CD4-positive, alpha-beta T cell (primary cell): ENCODE measurements around the gene GRID2. TPM values are rescaled to one million over a fixed set of nuclear protein-coding genes. Genes with fewer than 3 reads are reported as not detected.

Experiments used
- ATAC-seq: fragments of 200-7000 bp; cut with Tn5 transposase; one replicate; pipeline ENCODE4 v1.10.0; 2022; ENCODE audit warnings: mild to moderate bottlenecking; ENCODE audit not compliant: poor library complexity
- CTCF ChIA-PET: fragments of 350-600 bp; sonication (Branson Sonifier 250); formaldehyde crosslinking; loops from one replicate; lab custom pipeline; 2021; ENCODE audit warnings: antibody characterized with exemption, inconsistent platforms; lab: Charles Lee
- POLR2A ChIA-PET: fragments of 350-600 bp; sonication (Branson Sonifier 250); formaldehyde crosslinking; loops from one replicate; lab custom pipeline; 2021; ENCODE audit warnings: antibody characterized with exemption, inconsistent platforms; lab: Charles Lee
- DNase-seq, 14 experiments: peaks; one replicate each; pipeline ENCODE4 v3.0.0-alpha.2; 2013 to 2020; ENCODE audit warnings: mixed read lengths in 2 of 14
- H3K27ac ChIP-seq, 2 donors: one replicate each; pipeline versions ENCODE4 v1.5.1 to v1.7.0; 2013; ENCODE audit warnings: low read length in 2 of 2, low read depth in 1 of 2, mild to moderate bottlenecking in 1 of 2
- H3K27me3 ChIP-seq, 2 experiments: 1 replicate in 1 of 2; 2 replicates in 1 of 2; pipeline versions ENCODE4 v1.6.1 to v1.7.0; 2013; ENCODE audit warnings: low read length in 2 of 2, control low read depth in 1 of 2, mild to moderate bottlenecking in 1 of 2, moderate library complexity in 1 of 2; ENCODE audit not compliant: insufficient read depth in 2 of 2, control insufficient read depth in 1 of 2
- H3K36me3 ChIP-seq: one replicate; pipeline ENCODE4 v1.6.1; 2013; ENCODE audit warnings: low read length, control low read depth; ENCODE audit not compliant: insufficient read depth
- H3K4me1 ChIP-seq: one replicate; pipeline ENCODE4 v1.6.1; 2013; ENCODE audit warnings: low read length, control low read depth; ENCODE audit not compliant: insufficient read depth
- H3K4me3 ChIP-seq: one replicate; pipeline ENCODE4 v1.5.1; 2013; ENCODE audit warnings: mild to moderate bottlenecking, low read length, moderate library complexity
- H3K9me3 ChIP-seq, 2 experiments: 1 replicate in 1 of 2; 2 replicates in 1 of 2; pipeline versions ENCODE4 v1.6.1 to v1.7.0; 2013; ENCODE audit warnings: low read length in 2 of 2, mild to moderate bottlenecking in 2 of 2, control low read depth in 1 of 2, moderate library complexity in 1 of 2; ENCODE audit not compliant: control insufficient read depth in 1 of 2, insufficient read depth in 1 of 2
- H3K27ac Mint-ChIP-seq: one replicate; pipeline ENCODE4 v1.8.0; 2020; ENCODE audit warnings: mixed read lengths
- H3K27me3 Mint-ChIP-seq: one replicate; pipeline ENCODE4 v1.8.0; 2021; ENCODE audit warnings: mixed read lengths
- H3K36me3 Mint-ChIP-seq: one replicate; pipeline ENCODE4 v1.8.0; 2021; ENCODE audit warnings: low read depth, mixed read lengths
- H3K4me1 Mint-ChIP-seq: one replicate; pipeline ENCODE4 v1.8.0; 2021; ENCODE audit warnings: low read depth, mixed read lengths
- H3K4me3 Mint-ChIP-seq: one replicate; pipeline ENCODE4 v1.8.0; 2020; ENCODE audit warnings: mild to moderate bottlenecking, mixed read lengths
- H3K9me3 Mint-ChIP-seq: one replicate; pipeline ENCODE4 v1.8.0; 2020; ENCODE audit warnings: mixed read lengths
- CTCF ChIP-seq: fragments of 200-600 bp; IDR thresholded peaks from one replicate; pipeline ENCODE4 v1.8.0; 2022; ENCODE audit warnings: antibody characterized with exemption, mild to moderate bottlenecking
- intact Hi-C, 2 experiments: fragments of 100-400 bp; cut with DNase I in 1 of 2; cut with micrococcal nuclease in 1 of 2; formaldehyde crosslinking; loops; one replicate each; pipeline versions ENCODE4 v1.15.1 to v1.9.0; 2023 to 2025; cut with DNase I, micrococcal nuclease
- total RNA-seq, 174 experiments: library from RNA in 2 of 174; stranded (reverse) in 2 of 174; gene quantifications; one replicate each; pipeline ENCODE4 v1.2.3 and lab custom pipeline; 2021 to 2026

The GRID2 gene
- total RNA-seq, 2 experiments from 2014 or later = not detected

- Mint-ChIP-seq H3K27ac (no peak overlapping the region), H3K4me3 (no peak overlapping the region), H3K4me1 (no peaks in the 10 kb centered on the region), H3K36me3 (no peaks in the 10 kb centered on the region), H3K27me3 (no peaks in the 10 kb centered on the region), H3K9me3 (peaks cover 3% of the 10 kb centered on the region)
- intact Hi-C loops = no loop called here
- Histone ChIP-seq H3K9me3 (peaks cover 0 to 3% of the 10 kb centered on the region in 2 experiments), H3K4me1 (no peaks in the 10 kb centered on the region), H3K27ac (no peak overlapping the region), H3K36me3 (no peaks in the 10 kb centered on the region), H3K4me3 (no peak overlapping the region), H3K27me3 (no peaks in the 10 kb centered on the region)
- ATAC-seq = no peak
- no peak for DNase-seq
- ChIA-PET CTCF (no interaction called here), POLR2A (no interaction called here)
- no peak for TF ChIP-seq CTCF
These were observed 840.9 kb downstream of the GRID2 start for GRCh38 chr4:93144644-93145043.

- Mint-ChIP-seq H3K27ac (no peak overlapping the region), H3K27me3 (no peaks in the 10 kb centered on the region), H3K4me1 (no peaks in the 10 kb centered on the region), H3K9me3 (no peaks in the 10 kb centered on the region), H3K4me3 (no peak overlapping the region), H3K36me3 (no peaks in the 10 kb centered on the region)
- ATAC-seq = no peak
- Histone ChIP-seq H3K27ac (no peak overlapping the region), H3K27me3 (no peaks in the 10 kb centered on the region), H3K36me3 (no peaks in the 10 kb centered on the region), H3K4me1 (no peaks in the 10 kb centered on the region), H3K4me3 (no peak overlapping the region), H3K9me3 (no peaks in the 10 kb centered on the region)
- intact Hi-C loops = no loop called here
- ChIA-PET POLR2A (no interaction called here), CTCF (no interaction called here)
- no peak for TF ChIP-seq CTCF
- no peak for DNase-seq
These were observed 843.9 kb downstream of the GRID2 start for GRCh38 chr4:93147524-93148212.

- Mint-ChIP-seq H3K27ac (no peak overlapping the region), H3K4me1 (no peaks in the 10 kb centered on the region), H3K9me3 (peaks cover 8% of the 10 kb centered on the region), H3K4me3 (no peak overlapping the region), H3K36me3 (no peaks in the 10 kb centered on the region), H3K27me3 (no peaks in the 10 kb centered on the region)
- Histone ChIP-seq H3K4me3 (no peak overlapping the region), H3K27ac (no peak overlapping the region), H3K9me3 (no peaks in the 10 kb centered on the region), H3K27me3 (no peaks in the 10 kb centered on the region), H3K4me1 (no peaks in the 10 kb centered on the region), H3K36me3 (no peaks in the 10 kb centered on the region)
- ChIA-PET CTCF (no interaction called here), POLR2A (no interaction called here)
- TF ChIP-seq CTCF = no peak
- DNase-seq = no peak
- intact Hi-C loops = no loop called here
- ATAC-seq = no peak
These were observed 848.7 kb downstream of the GRID2 start for GRCh38 chr4:93152491-93152890.
